ENCODE results near the gene TBC1D19.
"Not testable (repeated sequence)": the region's sequence is repeated elsewhere in the genome, so short reads cannot be mapped to it uniquely, and the experiment has no call there.

Gene TBC1D19

GRCh38 chr4:26601204-26601603, 17.3 kb downstream of the TBC1D19 start:
- no peak for DNase-seq

DNA sequence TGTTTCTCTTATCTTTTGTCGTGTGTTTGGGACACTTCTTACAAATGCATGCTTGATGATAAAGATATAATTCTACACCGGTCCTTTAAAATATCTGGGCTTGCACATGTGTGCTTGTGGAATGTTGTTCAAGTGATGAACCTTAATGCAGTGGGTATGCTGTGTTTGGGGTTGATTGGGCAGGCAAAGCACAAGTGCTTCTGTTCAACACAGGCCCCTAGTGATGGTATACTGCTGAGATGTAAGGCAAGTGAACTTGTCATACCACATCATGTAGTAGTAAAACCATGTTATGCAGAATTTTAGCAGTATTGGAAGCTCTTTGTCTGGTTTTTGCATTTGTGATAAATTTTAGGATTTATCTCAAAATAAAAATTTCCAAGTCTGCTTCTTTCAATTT, 23.9 kb downstream of the TBC1D19 start:
- no peak for DNase-seq

GRCh38 chr4:26609391-26609790, 25.5 kb downstream of the TBC1D19 start:
- no peak for DNase-seq

DNA sequence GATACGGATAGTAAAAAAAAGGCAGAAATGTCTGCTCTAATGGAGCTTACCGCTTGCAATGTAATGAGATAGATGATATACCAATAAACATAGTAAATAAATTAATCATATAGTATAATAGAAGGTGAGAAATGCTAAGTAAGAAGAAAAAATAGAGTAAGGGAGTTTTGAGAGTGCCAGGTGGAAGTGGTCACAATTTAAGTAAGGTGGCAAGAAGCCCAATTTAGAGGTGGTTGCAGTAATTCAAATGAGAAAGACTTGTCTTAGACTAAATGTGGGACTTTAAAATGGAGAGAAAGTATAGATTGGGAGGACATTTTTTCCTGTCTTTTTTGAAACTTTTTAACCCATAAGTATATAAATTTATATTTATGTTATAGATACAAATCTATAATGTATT, 26.0 kb downstream of the TBC1D19 start:
- DNase-seq, result no peak

- DNase-seq, result no peak
Measured at GRCh38 chr4:26611372-26611771, 27.5 kb downstream of the TBC1D19 start.

DNA sequence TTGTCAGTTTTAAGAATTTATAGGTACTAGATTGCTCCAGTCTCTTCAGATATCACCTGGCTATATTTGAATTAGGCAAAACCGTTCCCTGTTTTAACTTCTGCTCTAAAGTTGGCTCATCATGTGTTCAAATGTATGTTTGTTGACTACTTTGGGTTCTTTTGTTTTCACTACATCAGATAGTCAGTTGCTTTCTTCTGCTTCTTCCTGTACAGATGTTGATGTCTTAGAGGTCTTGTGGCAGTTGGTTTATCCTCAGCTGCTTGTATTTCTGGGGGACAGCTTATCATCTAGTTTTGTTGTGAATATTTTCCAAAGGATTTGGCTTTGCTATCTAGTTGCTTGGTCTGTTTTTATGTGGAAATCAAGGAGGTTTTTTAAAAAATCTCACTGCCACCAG, 28.0 kb downstream of the TBC1D19 start:
- DNase-seq, result no peak

GRCh38 chr4:26613237-26613636, 29.4 kb downstream of the TBC1D19 start:
- DNase-seq, result no peak

GRCh38 chr4:26613735-26614134, 29.9 kb downstream of the TBC1D19 start:
- no peak for DNase-seq

GRCh38 chr4:26619784-26620183, 35.9 kb downstream of the TBC1D19 start:
- no peak for DNase-seq

GRCh38 chr4:26621366-26621765, 37.5 kb downstream of the TBC1D19 start:
- DNase-seq, result no peak

DNA sequence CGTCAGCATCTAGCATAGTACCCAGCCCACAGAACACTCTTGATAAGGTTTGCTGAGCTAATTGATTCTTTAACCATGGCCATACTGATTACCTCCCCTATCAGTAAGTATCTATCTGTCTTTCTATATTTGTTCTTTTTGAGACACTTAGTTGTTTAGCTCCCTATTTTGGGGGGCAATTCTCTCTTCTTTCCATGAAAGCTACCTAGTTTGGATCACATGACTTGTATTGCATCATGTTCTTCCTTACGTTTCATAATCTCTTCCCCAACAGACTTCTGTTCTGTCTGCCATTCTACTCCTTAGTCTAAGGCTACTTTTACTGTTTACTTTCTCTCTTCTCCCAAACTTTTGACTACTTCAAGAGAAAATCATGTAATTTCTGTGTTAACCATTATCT, 39.0 kb downstream of the TBC1D19 start:
- no peak for DNase-seq

DNA sequence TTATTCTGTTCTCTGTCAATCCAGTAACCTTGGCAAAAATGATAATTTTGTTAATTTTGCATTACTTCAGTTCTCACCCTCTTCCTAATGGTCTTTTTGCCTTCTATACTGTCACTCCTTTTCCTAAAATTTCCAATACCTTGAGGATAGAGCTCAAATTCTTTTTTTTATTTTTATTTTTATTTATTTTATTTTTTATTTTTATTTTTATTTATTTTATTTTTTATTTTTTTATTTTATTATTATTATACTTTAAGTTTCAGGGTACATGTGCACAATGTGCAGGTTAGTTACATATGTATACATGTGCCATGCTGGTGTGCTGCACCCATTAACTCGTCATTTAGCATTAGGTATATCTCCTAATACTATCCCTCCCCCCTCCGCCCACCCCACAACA, 42.8 kb downstream of the TBC1D19 start:
- DNase-seq, result not testable (repeated sequence)

DNA sequence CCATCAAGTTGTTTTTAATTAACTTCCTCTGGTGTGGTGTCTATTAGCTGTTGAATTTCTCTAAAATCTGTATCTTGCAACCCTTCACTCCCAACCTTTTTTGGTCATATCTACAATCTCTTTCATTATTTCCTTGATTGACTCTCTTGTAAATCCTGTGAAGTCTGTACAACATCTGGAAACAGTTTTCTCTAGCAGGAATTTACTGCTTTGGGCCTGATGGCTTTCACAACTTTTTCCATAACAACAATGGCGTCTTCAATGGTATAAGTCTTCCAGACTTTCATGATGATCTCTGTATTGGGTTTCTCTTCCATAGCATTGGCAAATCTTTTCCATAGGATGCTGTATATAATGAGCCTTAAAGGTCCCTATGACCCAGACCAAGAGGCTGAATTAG, 49.0 kb downstream of the TBC1D19 start:
- DNase-seq, result no peak

DNA sequence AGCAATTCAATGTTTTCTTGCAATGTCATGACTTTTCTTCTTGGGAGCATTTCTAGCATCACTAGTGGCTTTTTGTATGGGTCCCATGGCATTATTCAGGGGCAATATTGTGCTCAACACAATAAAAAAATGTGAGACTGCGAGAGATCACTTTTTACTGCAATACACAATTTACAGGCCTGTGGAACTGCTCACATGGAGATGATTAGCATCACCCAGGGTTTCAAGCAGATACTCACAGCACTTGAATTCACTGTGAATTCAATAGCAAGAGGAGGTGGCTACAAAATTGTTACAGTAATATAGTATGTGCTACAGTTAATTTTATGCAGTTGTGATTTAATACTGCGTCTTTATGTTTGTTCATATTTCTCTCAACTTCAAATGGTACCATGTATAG, 50.4 kb downstream of the TBC1D19 start:
- DNase-seq, result no peak

- no peak for DNase-seq
Measured at GRCh38 chr4:26636458-26636857, 52.6 kb downstream of the TBC1D19 start.

DNA sequence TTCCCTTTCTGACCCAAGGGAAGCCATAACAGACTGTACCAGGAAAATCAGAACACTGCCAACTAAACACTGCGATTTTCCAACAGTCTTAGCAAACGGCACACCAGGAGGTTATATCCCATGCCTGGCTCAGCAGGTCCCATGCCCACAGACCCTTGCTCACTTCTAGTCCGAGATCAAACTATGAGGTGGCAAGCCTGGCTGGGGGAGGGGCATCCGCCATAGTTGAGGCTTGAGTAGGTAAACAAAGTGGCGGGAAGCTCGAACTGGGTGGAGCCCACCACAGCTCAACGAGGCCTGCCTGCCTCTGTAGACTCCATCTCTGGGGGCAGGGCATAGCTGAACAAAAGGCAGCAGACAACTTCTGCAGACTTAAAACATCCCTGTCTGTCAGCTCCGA, 56.8 kb downstream of the TBC1D19 start:
- not testable (repeated sequence) for DNase-seq

- DNase-seq, result no peak
Measured at GRCh38 chr4:26647523-26648224, 63.8 kb downstream of the TBC1D19 start.

- no peak for DNase-seq
Measured at GRCh38 chr4:26648260-26648659, 64.4 kb downstream of the TBC1D19 start.

- no peak for DNase-seq
Measured at GRCh38 chr4:26660261-26660660, 76.4 kb downstream of the TBC1D19 start.

DNA sequence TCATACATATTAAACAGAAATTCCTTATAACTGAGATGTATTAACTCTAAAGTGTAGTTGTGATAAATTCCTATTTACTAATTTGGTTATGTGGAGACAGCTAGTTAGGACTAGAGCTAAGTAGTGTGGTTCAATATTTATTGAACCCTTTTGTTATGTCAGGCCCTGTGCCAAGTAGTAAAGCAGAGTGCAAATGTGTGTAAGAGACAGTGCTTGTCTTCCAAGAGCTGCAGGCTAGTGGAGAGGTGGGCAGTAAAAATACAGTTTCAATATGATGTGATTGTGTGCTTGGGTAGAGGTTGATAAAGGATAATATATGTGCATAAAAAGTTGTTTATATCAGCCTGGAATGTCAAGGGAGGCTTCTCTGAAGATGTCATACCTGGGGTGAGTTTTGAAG, 80.0 kb downstream of the TBC1D19 start:
- DNase-seq, result no peak

GRCh38 chr4:26670903-26671537, 87.1 kb downstream of the TBC1D19 start:
- DNase-seq, result no peak

DNA sequence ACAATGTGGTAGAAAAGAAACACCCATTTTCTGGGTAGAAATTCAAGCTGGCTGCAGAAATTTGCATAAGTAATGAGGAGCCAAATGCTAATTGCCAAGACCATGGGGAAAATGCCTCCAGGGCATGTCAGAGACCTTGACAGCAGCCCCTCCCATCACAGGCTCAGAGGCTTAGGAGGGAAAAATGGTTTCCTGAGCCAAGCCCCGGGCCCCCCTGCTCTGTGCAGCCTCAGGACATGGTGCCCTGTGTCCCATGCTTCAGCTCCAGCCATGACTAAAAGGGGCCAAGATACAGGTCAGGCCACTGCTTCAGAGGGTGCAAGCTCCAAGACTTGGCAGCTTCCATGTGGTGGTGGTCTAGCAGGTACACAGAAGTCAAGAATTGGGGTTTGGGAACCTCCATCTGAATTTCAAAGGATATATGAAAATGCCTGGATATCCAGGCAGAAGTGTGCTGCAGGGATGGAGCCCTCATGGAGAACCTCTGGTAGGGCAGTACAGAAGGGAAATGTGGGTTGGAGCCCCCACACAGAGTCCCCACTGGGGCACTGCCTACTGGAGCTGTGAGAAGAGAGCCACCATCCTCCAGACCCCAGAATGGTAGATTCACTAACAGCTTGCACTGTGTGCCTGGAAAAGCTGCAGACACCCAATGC, 95.3 kb downstream of the TBC1D19 start:
- not testable (repeated sequence) for DNase-seq

DNA sequence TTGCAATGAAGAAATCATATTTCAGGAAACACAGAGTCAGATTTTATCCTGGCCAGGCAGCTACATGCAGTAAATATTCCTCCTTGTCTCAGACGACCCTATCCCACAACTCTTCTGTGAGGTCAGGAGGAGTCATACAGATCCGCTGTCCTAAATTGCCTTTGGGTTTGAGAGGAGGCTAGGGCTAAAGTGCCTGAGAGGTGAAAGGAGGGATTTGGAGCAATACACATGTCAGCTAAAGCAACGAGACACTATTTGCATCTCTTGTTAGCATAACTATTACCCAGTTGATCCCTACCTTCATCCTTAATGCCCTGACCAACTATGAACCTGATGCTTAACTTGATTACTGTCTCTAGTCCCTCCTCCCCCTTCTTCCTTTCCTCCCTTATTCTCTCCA, 98.6 kb downstream of the TBC1D19 start:
- DNase-seq, result no peak

DNA sequence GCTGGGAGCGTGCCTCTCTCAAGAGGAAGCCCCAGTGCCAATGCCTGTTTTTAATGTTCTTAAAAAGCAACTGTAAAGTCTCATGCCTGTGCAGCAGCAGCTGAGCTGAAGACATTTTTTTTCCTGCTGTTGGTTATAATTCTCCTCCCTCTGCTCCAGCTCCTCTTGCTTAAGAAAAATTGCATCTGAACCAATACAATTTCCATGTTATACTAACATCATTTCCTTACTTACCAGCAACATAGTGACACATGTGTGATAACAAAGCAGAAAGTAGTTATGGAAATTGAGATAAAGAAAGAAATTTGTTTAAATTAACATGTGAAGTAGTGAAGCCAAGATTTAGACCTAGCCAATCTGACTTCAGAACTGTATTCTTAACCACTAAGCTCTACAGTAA, 101.4 kb downstream of the TBC1D19 start:
- no peak for DNase-seq

Data from COR-L47 (cell line).